Activated naive CD4-positive, alpha-beta T cell treated with anti-CD3 and anti-CD28 coated beads, Interleukin-2, amount 50 U/mL, for 24 hours (primary cell): ENCODE data around the gene CENPK.
"Not testable (repeated sequence)": the region's sequence is repeated elsewhere in the genome, so short reads cannot be mapped to it uniquely, and the experiment has no call there.

Source experiments
- H3K27ac Mint-ChIP-seq: one replicate; pipeline ENCODE4 v1.8.0; 2021; ENCODE audit warnings: mild to moderate bottlenecking, mixed read lengths
- H3K27me3 Mint-ChIP-seq: one replicate; pipeline ENCODE4 v1.8.0; 2021; ENCODE audit warnings: mixed read lengths
- H3K36me3 Mint-ChIP-seq: one replicate; pipeline ENCODE4 v1.8.0; 2021; ENCODE audit warnings: mixed read lengths
- H3K4me1 Mint-ChIP-seq: one replicate; pipeline ENCODE4 v1.8.0; 2021; ENCODE audit warnings: mixed read lengths
- H3K4me3 Mint-ChIP-seq: one replicate; pipeline ENCODE4 v1.8.0; 2021; ENCODE audit warnings: mild to moderate bottlenecking, mixed read lengths
- H3K9me3 Mint-ChIP-seq: one replicate; pipeline ENCODE4 v1.8.0; 2021; ENCODE audit warnings: mixed read lengths

The CENPK gene

GRCh38 chr5:65539827-65540226, 23.1 kb downstream of the CENPK start:
- no peaks in the 10 kb centered on the region for H3K27me3 Mint-ChIP-seq
- no peak overlapping the region for H3K27ac Mint-ChIP-seq
- H3K9me3 Mint-ChIP-seq, result no peaks in the 10 kb centered on the region
- H3K4me3 Mint-ChIP-seq, result no peak overlapping the region
- no peaks in the 10 kb centered on the region for H3K4me1 Mint-ChIP-seq
- peaks cover 10% of the 10 kb centered on the region for H3K36me3 Mint-ChIP-seq

GRCh38 chr5:65535529-65535987, 27.4 kb downstream of the CENPK start:
- Mint-ChIP-seq H3K4me1 (no peaks in the 10 kb centered on the region), H3K9me3 (no peaks in the 10 kb centered on the region), H3K4me3 (no peak overlapping the region), H3K27me3 (no peaks in the 10 kb centered on the region), H3K27ac (no peak overlapping the region), H3K36me3 (no peaks in the 10 kb centered on the region)

DNA sequence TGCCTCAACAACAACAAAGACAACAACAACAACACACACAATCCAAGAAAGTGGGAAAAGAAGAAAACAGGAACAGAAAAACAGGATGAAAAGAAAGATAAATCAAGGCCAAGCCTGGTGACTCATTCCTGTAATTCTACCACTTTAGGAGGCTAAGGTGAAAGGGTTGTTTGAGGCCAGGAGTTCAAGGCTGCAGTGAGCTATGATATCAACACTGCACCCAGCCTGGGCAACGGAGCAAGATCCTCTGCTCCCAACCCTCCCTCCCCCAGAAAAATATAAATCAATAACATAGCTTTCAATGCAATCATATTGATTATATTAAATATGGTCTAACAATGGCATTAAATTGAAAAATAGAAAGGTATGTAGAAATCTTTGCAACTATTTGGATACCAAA, 32.1 kb downstream of the CENPK start:
- H3K4me3 Mint-ChIP-seq, result no peak overlapping the region
- peaks cover 2% of the 10 kb centered on the region for H3K36me3 Mint-ChIP-seq
- H3K4me1 Mint-ChIP-seq, result no peaks in the 10 kb centered on the region
- no peak overlapping the region for H3K27ac Mint-ChIP-seq
- no peaks in the 10 kb centered on the region for H3K27me3 Mint-ChIP-seq
- H3K9me3 Mint-ChIP-seq, result no peaks in the 10 kb centered on the region

- no peak overlapping the region for H3K27ac Mint-ChIP-seq
- H3K36me3 Mint-ChIP-seq, result peaks cover 3% of the 10 kb centered on the region
- no peaks in the 10 kb centered on the region for H3K9me3 Mint-ChIP-seq
- no peaks in the 10 kb centered on the region for H3K27me3 Mint-ChIP-seq
- H3K4me1 Mint-ChIP-seq, result no peaks in the 10 kb centered on the region
- H3K4me3 Mint-ChIP-seq, result no peak overlapping the region
Measured at GRCh38 chr5:65525726-65526125, 37.2 kb downstream of the CENPK start.

- Mint-ChIP-seq H3K9me3 (no peaks in the 10 kb centered on the region), H3K27ac (no peak overlapping the region), H3K4me1 (no peaks in the 10 kb centered on the region), H3K36me3 (no peaks in the 10 kb centered on the region), H3K4me3 (no peak overlapping the region), H3K27me3 (no peaks in the 10 kb centered on the region)
Measured at GRCh38 chr5:65512170-65512937, 50.6 kb downstream of the CENPK start.

- Mint-ChIP-seq H3K4me1 (no peaks in the 10 kb centered on the region), H3K27me3 (no peaks in the 10 kb centered on the region), H3K36me3 (no peaks in the 10 kb centered on the region), H3K9me3 (no peaks in the 10 kb centered on the region), H3K27ac (no peak overlapping the region), H3K4me3 (no peak overlapping the region)
Measured at GRCh38 chr5:65508978-65509377, 54.0 kb downstream of the CENPK start.

DNA sequence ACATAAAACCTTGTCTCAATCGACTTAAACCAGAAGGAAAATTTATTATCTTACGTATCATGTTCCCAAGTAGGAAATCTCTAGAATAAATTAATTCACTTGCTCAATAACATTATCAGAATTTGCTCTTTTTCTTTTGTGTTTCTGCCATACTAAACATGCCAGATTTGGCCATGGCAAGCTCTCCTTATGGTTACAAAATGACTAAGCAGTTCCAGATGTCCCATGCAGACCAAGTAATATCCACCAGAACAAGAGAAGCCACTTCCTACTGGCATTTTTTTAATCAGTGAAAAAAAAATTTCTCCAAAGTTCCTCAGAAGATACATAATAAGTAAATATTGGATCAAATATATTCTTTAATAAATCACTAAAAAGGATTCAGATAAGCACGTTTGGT, 56.0 kb downstream of the CENPK start:
- Mint-ChIP-seq H3K4me1 (no peaks in the 10 kb centered on the region), H3K9me3 (no peaks in the 10 kb centered on the region)

GRCh38 chr5:65489119-65489518, 73.8 kb downstream of the CENPK start:
- Mint-ChIP-seq H3K9me3 (no peaks in the 10 kb centered on the region), H3K4me3 (no peak overlapping the region)

More for the DNA sequence above, 56.0 kb downstream of the CENPK start:
- no peaks in the 10 kb centered on the region for H3K27me3 Mint-ChIP-seq
- no peaks in the 10 kb centered on the region for H3K36me3 Mint-ChIP-seq
- H3K4me3 Mint-ChIP-seq, result no peak overlapping the region
- H3K27ac Mint-ChIP-seq, result no peak overlapping the region

GRCh38 chr5:65488038-65488687, 74.8 kb downstream of the CENPK start:
- H3K4me3 Mint-ChIP-seq, H3K27ac Mint-ChIP-seq, H3K9me3 Mint-ChIP-seq, H3K27me3 Mint-ChIP-seq, H3K36me3 Mint-ChIP-seq, H3K4me1 Mint-ChIP-seq: not testable (repeated sequence)

More at GRCh38 chr5:65489119-65489518, 73.8 kb downstream of the CENPK start:
- H3K4me1 Mint-ChIP-seq, result no peaks in the 10 kb centered on the region
- no peaks in the 10 kb centered on the region for H3K27me3 Mint-ChIP-seq
- H3K27ac Mint-ChIP-seq, result no peak overlapping the region
- no peaks in the 10 kb centered on the region for H3K36me3 Mint-ChIP-seq

- H3K4me3 Mint-ChIP-seq, H3K36me3 Mint-ChIP-seq, H3K9me3 Mint-ChIP-seq, H3K4me1 Mint-ChIP-seq, H3K27me3 Mint-ChIP-seq, H3K27ac Mint-ChIP-seq: not testable (repeated sequence)
Measured at GRCh38 chr5:65486803-65487202, 76.2 kb downstream of the CENPK start.

- H3K4me1 Mint-ChIP-seq, result peaks cover 8% of the 10 kb centered on the region
- H3K4me3 Mint-ChIP-seq, result no peak overlapping the region
- no peaks in the 10 kb centered on the region for H3K27me3 Mint-ChIP-seq
- H3K9me3 Mint-ChIP-seq, result no peaks in the 10 kb centered on the region
- H3K36me3 Mint-ChIP-seq, result no peaks in the 10 kb centered on the region
- no peak overlapping the region for H3K27ac Mint-ChIP-seq
Measured at GRCh38 chr5:65485405-65485804, 77.6 kb downstream of the CENPK start.

GRCh38 chr5:65483546-65484346, 79.2 kb downstream of the CENPK start:
- H3K27ac Mint-ChIP-seq, result no peak overlapping the region
- H3K27me3 Mint-ChIP-seq, result no peaks in the 10 kb centered on the region
- H3K4me1 Mint-ChIP-seq, result peaks cover 8% of the 10 kb centered on the region
- no peaks in the 10 kb centered on the region for H3K36me3 Mint-ChIP-seq
- H3K4me3 Mint-ChIP-seq, result no peak overlapping the region
- no peaks in the 10 kb centered on the region for H3K9me3 Mint-ChIP-seq

- no peaks in the 10 kb centered on the region for H3K27me3 Mint-ChIP-seq
- no peaks in the 10 kb centered on the region for H3K9me3 Mint-ChIP-seq
- H3K4me3 Mint-ChIP-seq, result no peak overlapping the region
- peak overlapping the region; percentile 90 for H3K27ac Mint-ChIP-seq
- no peaks in the 10 kb centered on the region for H3K36me3 Mint-ChIP-seq
- peaks cover 8% of the 10 kb centered on the region for H3K4me1 Mint-ChIP-seq
Measured at GRCh38 chr5:65482736-65483545, 80.0 kb downstream of the CENPK start.

GRCh38 chr5:65482296-65482735, 80.7 kb downstream of the CENPK start:
- H3K27ac Mint-ChIP-seq, result peak overlapping the region; percentile 97
- no peaks in the 10 kb centered on the region for H3K27me3 Mint-ChIP-seq
- peaks cover 8% of the 10 kb centered on the region for H3K4me1 Mint-ChIP-seq
- H3K36me3 Mint-ChIP-seq, result no peaks in the 10 kb centered on the region
- no peak overlapping the region for H3K4me3 Mint-ChIP-seq
- H3K9me3 Mint-ChIP-seq, result no peaks in the 10 kb centered on the region

DNA sequence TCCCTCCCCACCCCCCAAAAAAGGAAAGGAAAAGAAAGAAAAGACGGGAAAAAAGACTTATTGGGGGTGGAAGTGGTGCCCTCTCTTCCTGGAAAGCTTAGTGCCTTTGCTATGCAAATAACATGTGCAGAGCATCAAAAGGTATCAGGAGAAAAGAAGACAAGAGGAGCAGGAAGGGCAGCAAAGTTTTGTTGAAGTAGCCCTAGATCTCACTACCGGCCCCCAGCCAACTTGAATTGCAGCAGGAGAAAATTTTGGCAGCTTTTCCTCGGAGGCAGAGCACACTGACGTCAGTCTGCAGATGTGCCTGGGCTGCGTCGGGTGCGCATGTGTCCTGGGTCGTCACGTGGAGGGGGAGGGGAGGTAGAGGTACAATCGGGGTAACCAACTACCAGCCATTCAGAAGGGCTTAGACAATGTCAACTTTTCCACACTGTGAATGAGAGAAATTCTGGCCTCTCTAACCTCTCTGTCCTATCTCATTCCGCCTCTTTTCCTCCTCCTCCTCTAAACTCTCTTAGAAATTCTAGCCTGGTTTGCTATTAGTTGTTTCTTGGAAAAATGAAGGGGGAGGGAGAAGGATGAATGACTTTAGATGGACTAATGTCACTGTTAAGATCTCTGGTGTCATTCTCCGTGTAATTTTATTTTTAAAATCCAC, 81.2 kb downstream of the CENPK start, which contains the start of gene ADAMTS6:
Gene ADAMTS6 (minus strand): TSS at position 286 of the 661 bp plus-strand sequence. CDS start 8,247 bp downstream, outside the sequence.
- Mint-ChIP-seq H3K4me1 (peaks cover 8% of the 10 kb centered on the region), H3K9me3 (no peaks in the 10 kb centered on the region), H3K36me3 (no peaks in the 10 kb centered on the region), H3K27ac (peak within 1 kb of the TSS; percentile 97), H3K4me3 (no peak within 1 kb of the TSS), H3K27me3 (no peaks in the 10 kb centered on the region)
